ENCODE results near the gene NOB1. TPM values are rescaled to one million over a fixed set of nuclear protein-coding genes. Genes with fewer than 3 reads are reported as not detected.

NOB1 gene
- total and polyA plus RNA-seq, 2 of the 4 experiments (the other 2 are of a cell fraction): 47.0 to 58.1 TPM

GRCh38 chr16:69691980-69692911 lies 62.5 kb downstream of the NOB1 start (continued):
- TF ChIP-seq SMC3 (IDR thresholded peaks at IDR 0.05; ENCODE audit: low read depth, low read length) (no peak), CEBPB (IDR thresholded peaks at IDR 0.05; ENCODE audit: low read depth, low read length) (no peak), POLR2A (IDR thresholded peaks at IDR 0.05; ENCODE audit: low read depth, low read length) (no peak)

Small RNAs within 50 kb of the gene (microRNA-seq; reads per million reads assigned to microRNA genes)
- not detected for gene RF00091 (ENCODE audit: insufficient read depth, insufficient read length)

Small RNAs within 50 kb of the gene (small RNA-seq; reads per million reads assigned to genes)
- gene RF00091: 0 to 0.08 (median 0) reads per million in 5 experiments

Other genes starting within 250 kb of the NOB1 start
- gene NFAT5, start 189.0 kb downstream of the NOB1 start, total RNA-seq (2012; rRNA removed): 16.9 and 20.1 TPM in 2 replicates
- 10.8 and 10.9 TPM in 2 replicates for gene NFAT5, start 189.0 kb downstream of the NOB1 start, polyA plus RNA-seq (2012; rRNA removed)
- gene NQO1, start 28.4 kb downstream of the NOB1 start, total RNA-seq (2012; rRNA removed): 404 and 426 TPM in 2 replicates
- gene NQO1, start 28.4 kb downstream of the NOB1 start, polyA plus RNA-seq (2012; rRNA removed): 266 and 304 TPM in 2 replicates
- 12.7 and 14.4 TPM in 2 replicates for gene WWP2, start 7.4 kb upstream of the NOB1 start, total RNA-seq (2012; rRNA removed)
- gene WWP2, start 7.4 kb upstream of the NOB1 start, polyA plus RNA-seq (2012; rRNA removed): 11.8 and 13.7 TPM in 2 replicates
- under 0.01 TPM in 1 of 2 replicates, not detected in the other for gene CLEC18A, start 196.4 kb upstream of the NOB1 start, total RNA-seq (2012; rRNA removed)
- 0.04 TPM in 1 of 2 replicates, not detected in the other for gene CLEC18A, start 196.4 kb upstream of the NOB1 start, polyA plus RNA-seq (2012; rRNA removed)

All from IMR-90 (cell line).